ENCODE results near the gene SDCBP2.

Gene SDCBP2

GRCh38 chr20:1315804-1316203 lies 13.1 kb downstream of the SDCBP2 start:
- in situ Hi-C loops (cut with MboI; ENCODE audit: low sequenced_read_pairs) = loop anchor here (10.0 kb wide), 1 partner anchor 459 kb away; no protein-coding TSS in a partner anchor

- in situ Hi-C loops (cut with MboI; ENCODE audit: low sequenced_read_pairs) = loop anchor here (10.0 kb wide), 1 partner anchor 461 kb away; no protein-coding TSS in a partner anchor
These were observed 15.5 kb downstream of the SDCBP2 start for GRCh38 chr20:1313236-1313964.

GRCh38 chr20:1312904-1313235 lies 16.1 kb downstream of the SDCBP2 start:
- in situ Hi-C loops (cut with MboI; ENCODE audit: low sequenced_read_pairs) = loop anchor here (10.0 kb wide), 1 partner anchor 462 kb away; no protein-coding TSS in a partner anchor

GRCh38 chr20:1312308-1312707 lies 16.6 kb downstream of the SDCBP2 start:
- in situ Hi-C loops (cut with MboI; ENCODE audit: low sequenced_read_pairs) = loop anchor here (10.0 kb wide), 1 partner anchor 462 kb away; no protein-coding TSS in a partner anchor

GRCh38 chr20:1310506-1311190 lies 18.3 kb downstream of the SDCBP2 start:
- in situ Hi-C loops (cut with MboI; ENCODE audit: low sequenced_read_pairs) = loop anchor here (10.0 kb wide), 1 partner anchor 464 kb away; no protein-coding TSS in a partner anchor

- in situ Hi-C loops (cut with MboI; ENCODE audit: low sequenced_read_pairs) = loop anchor here (10.0 kb wide), 1 partner anchor 465 kb away; no protein-coding TSS in a partner anchor
These were observed 18.9 kb downstream of the SDCBP2 start for GRCh38 chr20:1310071-1310470.

- in situ Hi-C loops (cut with MboI; ENCODE audit: low sequenced_read_pairs) = no loop called here
These were observed 19.5 kb downstream of the SDCBP2 start for GRCh38 chr20:1309439-1309847.

- in situ Hi-C loops (cut with MboI; ENCODE audit: low sequenced_read_pairs) = no loop called here
These were observed 20.2 kb downstream of the SDCBP2 start for GRCh38 chr20:1308702-1309095.

GRCh38 chr20:1308067-1308701 lies 20.8 kb downstream of the SDCBP2 start:
- in situ Hi-C loops (cut with MboI; ENCODE audit: low sequenced_read_pairs) = no loop called here

- in situ Hi-C loops (cut with MboI; ENCODE audit: low sequenced_read_pairs) = no loop called here
These were observed 21.4 kb downstream of the SDCBP2 start for GRCh38 chr20:1307571-1307971.

- in situ Hi-C loops (cut with MboI; ENCODE audit: low sequenced_read_pairs) = no loop called here
These were observed 21.8 kb downstream of the SDCBP2 start for GRCh38 chr20:1307171-1307570.

- in situ Hi-C loops (cut with MboI; ENCODE audit: low sequenced_read_pairs) = no loop called here
These were observed 22.4 kb downstream of the SDCBP2 start for GRCh38 chr20:1306316-1307135.

- in situ Hi-C loops (cut with MboI; ENCODE audit: low sequenced_read_pairs) = no loop called here
These were observed 23.2 kb downstream of the SDCBP2 start for GRCh38 chr20:1305712-1306111.

- in situ Hi-C loops (cut with MboI; ENCODE audit: low sequenced_read_pairs) = no loop called here
These were observed 24.0 kb downstream of the SDCBP2 start for GRCh38 chr20:1304710-1305515.

GRCh38 chr20:1302685-1303541 lies 26.0 kb downstream of the SDCBP2 start:
- in situ Hi-C loops (cut with MboI; ENCODE audit: low sequenced_read_pairs) = no loop called here

GRCh38 chr20:1301031-1301529 lies 27.9 kb downstream of the SDCBP2 start:
- in situ Hi-C loops (cut with MboI; ENCODE audit: low sequenced_read_pairs) = no loop called here

- in situ Hi-C loops (cut with MboI; ENCODE audit: low sequenced_read_pairs) = no loop called here
These were observed 28.7 kb downstream of the SDCBP2 start for GRCh38 chr20:1300083-1300840.

- in situ Hi-C loops (cut with MboI; ENCODE audit: low sequenced_read_pairs) = no loop called here
These were observed 29.4 kb downstream of the SDCBP2 start for GRCh38 chr20:1299522-1299921.

Measured in HL-60/S4 (cell line).